SK-N-SH treated with all-trans-retinoic acid at 6 μM for 48 hours (cell line): ENCODE measurements around the gene SMIM24.

Experiments
- ARNTL ChIP-seq: fragments of 450-650 bp; formaldehyde crosslinking; IDR thresholded peaks from 2 replicates; pipeline ENCODE4 v1.5.0; 2020; ENCODE audit warnings: low read depth, mild to moderate bottlenecking, moderate library complexity, borderline replicate concordance
- CSDC2 ChIP-seq: fragments of 250-450 bp; sonication (Bioruptor Pico); IDR thresholded peaks from 2 replicates; pipeline ENCODE4 v1.5.0; 2020; ENCODE audit warnings: mild to moderate bottlenecking, moderate library complexity
- ESRRG ChIP-seq: fragments of 250-450 bp; sonication (Bioruptor Pico); IDR thresholded peaks from 2 replicates; pipeline ENCODE4 v1.6.1; 2021; ENCODE audit warnings: mild to moderate bottlenecking
- OSR1 ChIP-seq: fragments of 250-450 bp; sonication (Bioruptor Pico); IDR thresholded peaks from 2 replicates; pipeline ENCODE4 v1.8.0; 2022; ENCODE audit warnings: moderate library complexity, mild to moderate bottlenecking, inconsistent platforms
- RARB ChIP-seq: fragments of 250-450 bp; sonication (Bioruptor Pico); IDR thresholded peaks from 2 replicates; pipeline ENCODE4 v1.8.0; 2021; ENCODE audit warnings: mild to moderate bottlenecking, moderate library complexity
- TOX ChIP-seq: fragments of 250-450 bp; sonication (Bioruptor Pico); IDR thresholded peaks from 2 replicates; pipeline ENCODE4 v1.8.0; 2021; ENCODE audit warnings: mild to moderate bottlenecking, moderate library complexity, borderline replicate concordance
- ZNF70 ChIP-seq: fragments of 450-650 bp; formaldehyde crosslinking; IDR thresholded peaks from 2 replicates; pipeline ENCODE4 v1.5.0; 2020; ENCODE audit warnings: mild to moderate bottlenecking, moderate library complexity
- TF ChIP-seq, protein P1 (sequence below): fragments of 250-450 bp; sonication (Bioruptor Pico); IDR thresholded peaks from 2 replicates; pipeline ENCODE4 v1.8.0; 2020; ENCODE audit warnings: mild to moderate bottlenecking, moderate library complexity, borderline replicate concordance
- TF ChIP-seq, protein P2 (sequence below): fragments of 250-450 bp; sonication (Bioruptor Pico); IDR thresholded peaks from 2 replicates; pipeline ENCODE4 v1.5.1; 2020; ENCODE audit warnings: low read depth, mild to moderate bottlenecking, moderate library complexity

GRCh38 chr19:3451451-3451866, 28.9 kb downstream of the SMIM24 start:
- TF ChIP-seq TOX (CRISPR knock-in tag) (no peak), RARB (CRISPR knock-in tag) (no peak), OSR1 (CRISPR knock-in tag) (no peak), ESRRG (no peak), CSDC2 (CRISPR knock-in tag) (no peak), ARNTL (CRISPR knock-in tag) (no peak), ZNF70 (CRISPR knock-in tag) (no peak)
- TF ChIP-seq, protein P1, sequence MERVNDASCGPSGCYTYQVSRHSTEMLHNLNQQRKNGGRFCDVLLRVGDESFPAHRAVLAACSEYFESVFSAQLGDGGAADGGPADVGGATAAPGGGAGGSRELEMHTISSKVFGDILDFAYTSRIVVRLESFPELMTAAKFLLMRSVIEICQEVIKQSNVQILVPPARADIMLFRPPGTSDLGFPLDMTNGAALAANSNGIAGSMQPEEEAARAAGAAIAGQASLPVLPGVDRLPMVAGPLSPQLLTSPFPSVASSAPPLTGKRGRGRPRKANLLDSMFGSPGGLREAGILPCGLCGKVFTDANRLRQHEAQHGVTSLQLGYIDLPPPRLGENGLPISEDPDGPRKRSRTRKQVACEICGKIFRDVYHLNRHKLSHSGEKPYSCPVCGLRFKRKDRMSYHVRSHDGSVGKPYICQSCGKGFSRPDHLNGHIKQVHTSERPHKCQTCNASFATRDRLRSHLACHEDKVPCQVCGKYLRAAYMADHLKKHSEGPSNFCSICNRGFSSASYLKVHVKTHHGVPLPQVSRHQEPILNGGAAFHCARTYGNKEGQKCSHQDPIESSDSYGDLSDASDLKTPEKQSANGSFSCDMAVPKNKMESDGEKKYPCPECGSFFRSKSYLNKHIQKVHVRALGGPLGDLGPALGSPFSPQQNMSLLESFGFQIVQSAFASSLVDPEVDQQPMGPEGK (CRISPR knock-in tag): no peak
- TF ChIP-seq, protein P2, sequence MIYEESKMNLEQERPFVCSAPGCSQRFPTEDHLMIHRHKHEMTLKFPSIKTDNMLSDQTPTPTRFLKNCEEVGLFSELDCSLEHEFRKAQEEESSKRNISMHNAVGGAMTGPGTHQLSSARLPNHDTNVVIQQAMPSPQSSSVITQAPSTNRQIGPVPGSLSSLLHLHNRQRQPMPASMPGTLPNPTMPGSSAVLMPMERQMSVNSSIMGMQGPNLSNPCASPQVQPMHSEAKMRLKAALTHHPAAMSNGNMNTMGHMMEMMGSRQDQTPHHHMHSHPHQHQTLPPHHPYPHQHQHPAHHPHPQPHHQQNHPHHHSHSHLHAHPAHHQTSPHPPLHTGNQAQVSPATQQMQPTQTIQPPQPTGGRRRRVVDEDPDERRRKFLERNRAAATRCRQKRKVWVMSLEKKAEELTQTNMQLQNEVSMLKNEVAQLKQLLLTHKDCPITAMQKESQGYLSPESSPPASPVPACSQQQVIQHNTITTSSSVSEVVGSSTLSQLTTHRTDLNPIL (CRISPR knock-in tag): no peak
